OCI-LY1 (cell line): ENCODE data around the gene DRD2.

Experiments
- H2AFZ ChIP-seq: fragments of 200-600 bp; sonication (generic), shearing (Covaris generic); 2 replicates; pipeline ENCODE4 v1.6.0; 2014; ENCODE audit warnings: antibody characterized with exemption, mild to moderate bottlenecking, low read length
- H3F3A ChIP-seq: fragments of 200-600 bp; sonication (generic), shearing (Covaris generic); 2 replicates; pipeline ENCODE4 v1.6.0; 2014; ENCODE audit warnings: mild to moderate bottlenecking, antibody characterized with exemption, low read length, moderate library complexity; ENCODE audit not compliant: insufficient read depth
- H3K27ac ChIP-seq: fragments of 200-600 bp; sonication (generic); 2 replicates; pipeline ENCODE4 v1.5.1; 2014; ENCODE audit warnings: low read length, mixed run types, mild to moderate bottlenecking, low read depth; ENCODE audit not compliant: poor library complexity, severe bottlenecking
- H3K27me3 ChIP-seq: fragments of 200-600 bp; sonication (generic); 2 replicates; pipeline ENCODE4 v1.6.0; 2014; ENCODE audit warnings: antibody characterized with exemption, mild to moderate bottlenecking, low read length, moderate library complexity; ENCODE audit not compliant: insufficient read depth
- H3K36me3 ChIP-seq: fragments of 200-600 bp; sonication (generic); 2 replicates; pipeline ENCODE4 v1.6.1; 2014; ENCODE audit warnings: mild to moderate bottlenecking, antibody characterized with exemption, low read length, moderate library complexity, mixed read lengths; ENCODE audit not compliant: insufficient read depth
- H3K4me1 ChIP-seq: fragments of 200-600 bp; sonication (generic); 2 replicates; pipeline ENCODE4 v1.5.1; 2014; ENCODE audit warnings: mild to moderate bottlenecking, low read length, moderate library complexity; ENCODE audit not compliant: insufficient read depth, severe bottlenecking
- H3K4me2 ChIP-seq: fragments of 200-600 bp; sonication (generic), shearing (Covaris generic); 2 replicates; pipeline ENCODE4 v1.6.1; 2014; ENCODE audit warnings: low read length
- H3K4me3 ChIP-seq: fragments of 200-600 bp; sonication (generic); 2 replicates; pipeline ENCODE4 v1.5.1; 2014; ENCODE audit warnings: low read length, low read depth, mild to moderate bottlenecking, mixed read lengths; ENCODE audit not compliant: poor library complexity, severe bottlenecking
- H3K79me2 ChIP-seq: fragments of 200-600 bp; shearing (Covaris generic); 2 replicates; pipeline ENCODE4 v1.6.1; 2016; ENCODE audit warnings: mixed run types, low read length, mixed read lengths; ENCODE audit not compliant: insufficient read depth
- H3K9ac ChIP-seq: fragments of 200-600 bp; sonication (generic), shearing (Covaris generic); 2 replicates; pipeline ENCODE4 v1.6.1; 2014; ENCODE audit warnings: mild to moderate bottlenecking, low read length, mixed read lengths
- H3K9me2 ChIP-seq: fragments of 200-600 bp; sonication (generic), shearing (Covaris generic); 2 replicates; pipeline ENCODE4 v1.6.1; 2014; ENCODE audit warnings: low read depth, mild to moderate bottlenecking, low read length, mixed read lengths
- H3K9me3 ChIP-seq: fragments of 200-600 bp; shearing (Covaris generic); 2 replicates; pipeline ENCODE4 v1.6.1; 2014; ENCODE audit warnings: low read length, mixed read lengths
- H4K20me1 ChIP-seq: fragments of 200-600 bp; sonication (generic), shearing (Covaris generic); 2 replicates; pipeline ENCODE4 v1.6.0; 2016; ENCODE audit warnings: mild to moderate bottlenecking, low read length; ENCODE audit not compliant: insufficient read depth
- CTCF ChIP-seq: fragments of 200-600 bp; sonication (generic), shearing (Covaris generic); IDR thresholded peaks from 2 replicates; pipeline ENCODE4 v1.5.1; 2017; ENCODE audit warnings: mild to moderate bottlenecking, antibody characterized with exemption, low read length, moderate library complexity, mixed read lengths
- EZH2 ChIP-seq: fragments of 200-600 bp; sonication (generic), shearing (Covaris generic); IDR thresholded peaks from 2 replicates; pipeline ENCODE4 v1.8.0; 2017; ENCODE audit warnings: borderline replicate concordance, mixed run types, mild to moderate bottlenecking, antibody characterized with exemption, low read length, moderate library complexity, mixed read lengths

The DRD2 gene

DNA sequence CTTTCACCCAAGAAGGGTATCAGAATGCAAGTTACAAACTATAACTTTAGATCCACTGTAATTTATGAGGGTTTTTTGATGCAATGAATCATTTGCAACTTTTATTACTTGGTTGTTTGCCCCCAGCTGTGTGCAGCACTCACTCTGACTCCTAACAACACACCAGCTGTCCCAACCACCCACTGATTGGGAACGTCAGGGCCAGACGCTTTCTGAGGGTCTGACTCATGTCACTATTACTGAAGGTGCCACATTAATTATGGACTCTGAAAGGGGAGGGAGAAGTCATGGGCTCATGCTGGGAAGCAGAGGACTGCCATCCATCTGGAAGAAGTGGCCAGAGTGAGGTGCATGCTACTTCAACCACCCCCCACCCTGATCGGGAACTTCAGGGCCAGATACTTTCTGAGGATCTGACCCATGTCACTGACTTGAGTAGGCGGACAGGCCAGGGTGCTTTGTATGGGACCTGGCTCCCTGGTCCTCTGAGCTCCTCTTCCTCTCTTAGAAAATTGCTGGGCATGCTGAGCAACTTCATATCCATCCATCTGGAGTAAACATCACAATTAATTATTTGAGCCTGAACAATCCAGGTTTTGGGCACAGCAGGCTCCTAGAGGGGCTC is 44.9 kb upstream of the DRD2 start:
- no peak overlapping the region for H3K4me2 ChIP-seq
- no peaks in the 10 kb centered on the region for H3K9me3 ChIP-seq
- H3K4me1 ChIP-seq: no peaks in the 10 kb centered on the region
- H3K4me3 ChIP-seq: no peak overlapping the region
- no peaks in the 10 kb centered on the region for H3K36me3 ChIP-seq
- H3K9me2 ChIP-seq: no peaks in the 10 kb centered on the region
- H2AFZ ChIP-seq: no peak overlapping the region
- H3F3A ChIP-seq: no peaks in the 10 kb centered on the region
- H3K79me2 ChIP-seq: no peaks in the 10 kb centered on the region
- H3K27ac ChIP-seq: no peak overlapping the region
- TF ChIP-seq EZH2 (no peak), CTCF (no peak)
- H3K27me3 ChIP-seq: no peaks in the 10 kb centered on the region
- no peaks in the 10 kb centered on the region for H4K20me1 ChIP-seq
- H3K9ac ChIP-seq: no peak overlapping the region

GRCh38 chr11:113518716-113519495 is 43.7 kb upstream of the DRD2 start:
- no peaks in the 10 kb centered on the region for H3K36me3 ChIP-seq
- H3K9me2 ChIP-seq: no peaks in the 10 kb centered on the region
- no peak overlapping the region for H3K4me3 ChIP-seq
- no peak overlapping the region for H3K27ac ChIP-seq
- H3K4me1 ChIP-seq: no peaks in the 10 kb centered on the region
- no peak overlapping the region for H3K9ac ChIP-seq
- no peaks in the 10 kb centered on the region for H3K27me3 ChIP-seq
- H3K9me3 ChIP-seq: no peaks in the 10 kb centered on the region
- H4K20me1 ChIP-seq: no peaks in the 10 kb centered on the region
- TF ChIP-seq EZH2: no peak
- no peak for TF ChIP-seq CTCF
- no peaks in the 10 kb centered on the region for H3K79me2 ChIP-seq
- no peak overlapping the region for H3K4me2 ChIP-seq
- no peak overlapping the region for H2AFZ ChIP-seq
- H3F3A ChIP-seq: no peaks in the 10 kb centered on the region

- Histone ChIP-seq H3K9me3 (no peaks in the 10 kb centered on the region), H3K27ac (no peak overlapping the region), H2AFZ (no peak overlapping the region), H3K9ac (no peak overlapping the region), H3K27me3 (no peaks in the 10 kb centered on the region), H3K79me2 (no peaks in the 10 kb centered on the region), H3K4me3 (no peak overlapping the region), H3K9me2 (no peaks in the 10 kb centered on the region), H3K4me1 (no peaks in the 10 kb centered on the region), H3K36me3 (no peaks in the 10 kb centered on the region), H4K20me1 (no peaks in the 10 kb centered on the region), H3K4me2 (no peak overlapping the region), H3F3A (no peaks in the 10 kb centered on the region)
- TF ChIP-seq CTCF: no peak
- TF ChIP-seq EZH2: no peak
Measured at GRCh38 chr11:113517361-113517760, 42.2 kb upstream of the DRD2 start.
